GM23248 (cell line): Measurements from ENCODE around the gene KIAA1958. TPM values are rescaled to one million over a fixed set of nuclear protein-coding genes. Genes with fewer than 3 reads are reported as not detected.
A peak's percentile ranks its signal among the peaks of the same experiment; 100 is the strongest.

Experiments
- DNase-seq: peaks from one replicate; pipeline ENCODE4 v3.0.0-alpha.2; 2015
- H2AFZ ChIP-seq: fragments of 200-600 bp; sonication (generic); 2 replicates; pipeline ENCODE4 v1.6.1; 2016; ENCODE audit warnings: antibody characterized with exemption
- H3F3A ChIP-seq: fragments of 200-600 bp; sonication (generic); 2 replicates; pipeline ENCODE4 v1.6.1; 2016; ENCODE audit warnings: mild to moderate bottlenecking, antibody characterized with exemption, mixed run types; ENCODE audit not compliant: insufficient read depth
- H3K27ac ChIP-seq: fragments of 200-600 bp; sonication (generic); 2 replicates; pipeline ENCODE4 v1.5.1; 2016; ENCODE audit warnings: mild to moderate bottlenecking
- H3K27me3 ChIP-seq: fragments of 200-600 bp; sonication (generic); replicated peaks from 2 replicates; pipeline ENCODE4 v1.6.1; 2016; ENCODE audit warnings: mild to moderate bottlenecking; ENCODE audit not compliant: insufficient read depth
- H3K36me3 ChIP-seq: fragments of 200-600 bp; sonication (generic); 2 replicates; pipeline ENCODE4 v1.6.1; 2016; ENCODE audit warnings: low read depth, mild to moderate bottlenecking
- H3K4me1 ChIP-seq: fragments of 200-600 bp; sonication (generic); 2 replicates; pipeline ENCODE4 v1.6.1; 2016; ENCODE audit warnings: mild to moderate bottlenecking; ENCODE audit not compliant: insufficient read depth
- H3K4me2 ChIP-seq: fragments of 200-600 bp; sonication (generic); one replicate; pipeline ENCODE4 v1.6.1; 2016; ENCODE audit warnings: mild to moderate bottlenecking; ENCODE audit not compliant: unreplicated experiment
- H3K4me3 ChIP-seq: fragments of 200-600 bp; sonication (generic); 2 replicates; pipeline ENCODE4 v1.5.1; 2016; ENCODE audit warnings: mild to moderate bottlenecking
- H3K79me2 ChIP-seq: fragments of 200-600 bp; sonication (generic); 2 replicates; pipeline ENCODE4 v1.6.1; 2016; ENCODE audit warnings: mild to moderate bottlenecking; ENCODE audit not compliant: insufficient read depth
- H3K9ac ChIP-seq: fragments of 200-600 bp; sonication (generic); 2 replicates; pipeline ENCODE4 v1.6.1; 2016; ENCODE audit warnings: mild to moderate bottlenecking
- H3K9me2 ChIP-seq: fragments of 200-600 bp; sonication (generic); 2 replicates; pipeline ENCODE4 v1.6.1; 2016; ENCODE audit warnings: mixed run types, mild to moderate bottlenecking, moderate library complexity; ENCODE audit not compliant: insufficient read depth
- H3K9me3 ChIP-seq: fragments of 200-600 bp; sonication (generic); one replicate; pipeline ENCODE4 v1.6.1; 2017; ENCODE audit warnings: low read depth
- H4K20me1 ChIP-seq: fragments of 200-600 bp; sonication (generic); 2 replicates; pipeline ENCODE4 v1.6.0; 2016; ENCODE audit not compliant: insufficient read depth
- EZH2 ChIP-seq: fragments of 200-600 bp; sonication (generic); IDR thresholded peaks from 2 replicates; pipeline ENCODE4 v1.6.1; 2018; ENCODE audit warnings: antibody characterized with exemption, mild to moderate bottlenecking; ENCODE audit not compliant: insufficient read depth, poor library complexity, severe bottlenecking
- EZH2phosphoT487 ChIP-seq: fragments of 200-600 bp; sonication (generic); IDR thresholded peaks from 2 replicates; pipeline ENCODE4 v1.6.1; 2018; ENCODE audit warnings: antibody characterized with exemption, moderate library complexity, mild to moderate bottlenecking, low read depth; ENCODE audit not compliant: insufficient read depth
- WGBS, 2 experiments: methylation state at CpG; one replicate each; pipeline ENCODE4 v1.1.6; 2015 to 2017; ENCODE audit warnings: low lambda C conversion rate in 2 of 2, low coverage in 1 of 2; ENCODE audit errors: missing lambda C conversion rate in 2 of 2; 5-methylcytosine and 5-hydroxymethylcytosine counted together
- in situ Hi-C: fragments of 300-500 bp; cut with MboI; formaldehyde crosslinking; loops from 2 replicates; pipeline ENCODE4 v1.15.0; 2020
- polyA plus RNA-seq: library from polyadenylated mRNA; unstranded; fragments of >200 nt; fragmentation: Nextera tagmentation; extraction: Ambion mirVana; gene quantifications from 2 replicates; pipeline ENCODE4 v1.2.1, GENCODE V29; 2016
- total RNA-seq: library from RNA; depleted of rRNA; stranded (reverse); fragments of >200 nt; shearing (Covaris generic); gene quantifications from 2 replicates; pipeline ENCODE4 v1.2.3, GENCODE V29; 2014

Gene KIAA1958
- total and polyA plus RNA-seq, 2 experiments from 2014 or later, result 7.7 to 7.8 TPM

DNA sequence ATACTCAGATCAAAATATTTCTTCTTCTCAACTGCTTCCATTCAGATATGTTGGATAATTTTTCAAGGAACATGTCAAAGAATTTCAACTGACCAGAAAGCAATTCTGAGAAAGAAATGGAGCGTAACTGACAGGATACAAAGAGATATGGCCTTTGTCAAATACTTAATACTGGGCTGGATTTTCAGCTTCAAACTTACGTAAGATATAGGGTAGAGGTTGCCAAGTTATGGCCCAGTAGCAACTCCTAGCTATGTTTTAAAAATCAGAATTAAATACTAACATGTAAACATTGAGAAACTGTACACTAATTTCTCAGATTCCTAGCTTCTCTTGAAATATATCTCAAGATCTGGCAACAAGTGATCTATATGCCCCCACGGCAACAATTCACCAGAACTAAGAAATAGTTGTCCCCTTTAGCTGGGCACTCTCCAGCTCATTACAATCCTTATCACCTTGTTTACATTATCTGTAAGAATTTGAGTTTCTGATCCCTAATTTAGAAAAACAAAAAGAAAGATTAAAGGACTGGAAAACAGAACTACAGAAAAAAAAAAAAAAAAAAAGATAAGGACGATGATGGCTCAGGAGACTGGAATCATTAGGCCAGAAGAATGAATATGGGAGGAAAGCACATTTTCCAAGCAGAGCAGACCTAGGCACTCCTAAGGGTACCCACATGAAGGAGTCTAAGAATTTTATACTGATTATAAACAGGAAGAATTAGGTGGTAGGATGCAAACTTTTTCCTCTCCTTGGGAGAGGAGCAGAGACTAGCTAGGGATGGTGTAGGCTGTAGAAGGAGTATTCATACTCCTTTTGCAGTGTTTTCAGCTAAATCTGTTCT, 208.3 kb downstream of the KIAA1958 start:
- WGBS, 2 experiments, result 97% methylated on average over 4 of the region's 4 CpGs
- in situ Hi-C loops, result no loop called here

DNA sequence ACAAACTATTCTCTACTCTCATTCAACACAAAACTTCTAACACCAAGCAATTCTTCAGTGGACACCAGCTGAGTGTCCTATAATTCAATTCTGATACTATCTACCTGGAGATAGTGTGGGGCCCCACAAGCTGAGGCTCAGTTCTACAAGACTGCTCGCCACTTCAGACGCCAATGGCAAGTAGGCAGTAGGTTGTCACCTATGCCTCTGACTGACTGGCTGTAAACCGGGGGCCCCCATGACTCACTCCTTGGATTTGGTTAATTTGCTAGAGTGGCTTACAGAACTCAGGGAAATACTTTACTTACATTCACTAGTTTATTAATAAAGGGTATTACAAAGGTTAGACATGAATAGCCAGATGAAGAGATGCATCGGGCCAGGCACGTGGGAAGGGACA, 209.8 kb downstream of the KIAA1958 start:
- WGBS, 2 experiments, result 94 to 96% methylated on average over 5 of the region's 5 CpGs
- no peak overlapping the region for H2AFZ ChIP-seq
- TF ChIP-seq EZH2phosphoT487 (no peak), EZH2 (no peak)
- in situ Hi-C loops, result no loop called here
- no peak overlapping the region for H3K4me3 ChIP-seq
- H3K79me2 ChIP-seq, result peaks cover 22% of the 10 kb centered on the region; the same call in 1 of the 2 replicates
- H3K36me3 ChIP-seq, result 0 out of 2 replicates have a peak, but pooled peaks cover 3% of the 10 kb centered on the region
- no peak overlapping the region for H3K9ac ChIP-seq
- no peaks in the 10 kb centered on the region for H3K4me1 ChIP-seq
- H3K9me2 ChIP-seq, result no peaks in the 10 kb centered on the region
- H3F3A ChIP-seq, result no peaks in the 10 kb centered on the region
- H3K9me3 ChIP-seq, result no peaks in the 10 kb centered on the region
- H3K27me3 ChIP-seq, result no peaks in the 10 kb centered on the region
- no peak for DNase-seq
- no peak overlapping the region for H3K4me2 ChIP-seq
- no peak overlapping the region for H3K27ac ChIP-seq
- H4K20me1 ChIP-seq, result no peaks in the 10 kb centered on the region

More for the DNA sequence above, 208.3 kb downstream of the KIAA1958 start:
- Histone ChIP-seq H3K79me2 (peaks cover 22% of the 10 kb centered on the region; the same call in 1 of the 2 replicates), H4K20me1 (no peaks in the 10 kb centered on the region), H3K27me3 (no peaks in the 10 kb centered on the region), H3K36me3 (0 out of 2 replicates have a peak, but pooled peaks cover 7% of the 10 kb centered on the region), H3K9ac (no peak overlapping the region), H3K4me1 (no peaks in the 10 kb centered on the region), H3K4me3 (no peak overlapping the region), H3F3A (no peaks in the 10 kb centered on the region), H3K27ac (no peak overlapping the region), H3K4me2 (no peak overlapping the region), H3K9me3 (no peaks in the 10 kb centered on the region), H2AFZ (no peak overlapping the region), H3K9me2 (no peaks in the 10 kb centered on the region)
- DNase-seq, result no peak
- TF ChIP-seq EZH2 (no peak), EZH2phosphoT487 (no peak)

DNA sequence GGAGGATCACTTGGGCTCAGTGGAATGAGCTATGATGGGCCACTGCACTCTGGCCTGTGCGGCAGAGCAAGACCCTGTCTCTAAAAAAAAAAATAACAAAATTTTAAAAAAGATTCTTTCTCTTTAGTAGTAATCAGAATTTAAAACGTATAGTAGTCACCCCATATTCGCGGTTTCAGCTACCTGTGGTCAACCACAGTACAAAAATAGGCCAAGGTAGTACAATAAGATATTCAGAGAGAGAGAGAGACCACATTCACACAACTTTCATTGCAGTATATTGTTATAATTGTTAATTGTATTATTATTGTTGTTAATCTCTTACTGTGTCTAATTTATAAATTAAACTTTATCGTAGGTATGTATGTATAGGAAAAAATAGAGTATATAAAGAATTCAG, 212.6 kb downstream of the KIAA1958 start:
- Histone ChIP-seq H3K36me3 (0 out of 2 replicates have a peak, but pooled peaks cover 3% of the 10 kb centered on the region), H3K79me2 (peaks cover 40% of the 10 kb centered on the region; the same call in 1 of the 2 replicates), H2AFZ (no peak overlapping the region), H3K27ac (no peak overlapping the region), H3K27me3 (no peaks in the 10 kb centered on the region), H3F3A (no peaks in the 10 kb centered on the region), H3K9me3 (no peaks in the 10 kb centered on the region), H3K4me2 (no peak overlapping the region), H4K20me1 (no peaks in the 10 kb centered on the region), H3K4me3 (no peak overlapping the region), H3K9ac (no peak overlapping the region), H3K9me2 (no peaks in the 10 kb centered on the region), H3K4me1 (no peaks in the 10 kb centered on the region)
- in situ Hi-C loops, result no loop called here
- no peak for DNase-seq
- WGBS, 2 experiments, result 97 to 98% methylated on average over 5 of the region's 5 CpGs
- TF ChIP-seq EZH2phosphoT487 (no peak), EZH2 (no peak)

DNA sequence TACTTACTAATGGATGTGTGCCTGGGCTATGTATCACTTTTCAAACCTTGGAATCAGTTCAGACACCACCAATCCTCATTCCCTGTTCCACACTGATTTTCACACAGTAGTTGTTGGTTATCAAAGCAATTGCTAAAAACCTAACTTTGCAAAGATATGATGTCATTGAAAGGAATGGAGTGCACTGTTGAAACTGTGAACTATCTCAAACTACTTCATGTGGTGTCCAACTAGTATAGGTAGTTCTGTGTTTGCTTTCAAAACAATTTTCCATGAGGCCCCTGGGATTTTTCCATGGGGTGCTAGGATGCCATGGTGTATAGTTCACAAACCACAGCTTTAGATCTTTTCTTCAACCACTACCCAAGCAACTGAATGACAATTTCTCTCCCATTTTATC, 213.5 kb downstream of the KIAA1958 start:
- H3K9me3 ChIP-seq, result no peaks in the 10 kb centered on the region
- H3K9ac ChIP-seq, result no peak overlapping the region
- 0 out of 2 replicates have a peak, but pooled peaks cover 3% of the 10 kb centered on the region for H3K36me3 ChIP-seq
- no peak overlapping the region for H3K4me3 ChIP-seq
- no peaks in the 10 kb centered on the region for H3F3A ChIP-seq
- H3K4me2 ChIP-seq, result no peak overlapping the region
- no peak for TF ChIP-seq EZH2phosphoT487
- TF ChIP-seq EZH2, result no peak
- H3K27ac ChIP-seq, result no peak overlapping the region
- DNase-seq, result peak; percentile 10
- peaks cover 47% of the 10 kb centered on the region for H3K79me2 ChIP-seq
- H4K20me1 ChIP-seq, result no peaks in the 10 kb centered on the region
- no peaks in the 10 kb centered on the region for H3K4me1 ChIP-seq
- no peaks in the 10 kb centered on the region for H3K27me3 ChIP-seq
- no peaks in the 10 kb centered on the region for H3K9me2 ChIP-seq
- in situ Hi-C loops, result loop anchor here (10.0 kb wide), 1 partner anchor 615 kb away; no protein-coding TSS in a partner anchor
- H2AFZ ChIP-seq, result no peak overlapping the region
